ENCODE data around the gene DSG2. TPM values are rescaled to one million over a fixed set of nuclear protein-coding genes. Genes with fewer than 3 reads are reported as not detected.

The DSG2 gene
- total RNA-seq, 1 experiment from 2014 or later: 106 TPM

GRCh38 chr18:31598021-31598805 lies 100.2 kb downstream of the DSG2 start:
- Mint-ChIP-seq H3K27ac (ENCODE audit: low read depth, unreplicated experiment) (no peak overlapping the region), H3K4me3 (ENCODE audit: unreplicated experiment) (no peak overlapping the region), H3K4me1 (ENCODE audit: insufficient read depth, unreplicated experiment) (no peaks in the 10 kb centered on the region), H3K36me3 (ENCODE audit: insufficient read depth, unreplicated experiment) (no peaks in the 10 kb centered on the region), H3K9me3 (ENCODE audit: unreplicated experiment) (no peaks in the 10 kb centered on the region), H3K27me3 (ENCODE audit: insufficient read depth, unreplicated experiment) (no peaks in the 10 kb centered on the region)
- no peak for DNase-seq (ENCODE audit: unreplicated experiment)
- POLR2A ChIA-PET: interaction anchor here (0.6 to 0.8 kb wide), 2 partner anchors 12 to 659 kb away, joined by 3 to 4 read pairs; no protein-coding TSS in a partner anchor
- intact Hi-C loops (cut with micrococcal nuclease): no loop called here
- no TSS peak for BruUV-seq (replicated peaks)
- TF ChIP-seq, protein P1, sequence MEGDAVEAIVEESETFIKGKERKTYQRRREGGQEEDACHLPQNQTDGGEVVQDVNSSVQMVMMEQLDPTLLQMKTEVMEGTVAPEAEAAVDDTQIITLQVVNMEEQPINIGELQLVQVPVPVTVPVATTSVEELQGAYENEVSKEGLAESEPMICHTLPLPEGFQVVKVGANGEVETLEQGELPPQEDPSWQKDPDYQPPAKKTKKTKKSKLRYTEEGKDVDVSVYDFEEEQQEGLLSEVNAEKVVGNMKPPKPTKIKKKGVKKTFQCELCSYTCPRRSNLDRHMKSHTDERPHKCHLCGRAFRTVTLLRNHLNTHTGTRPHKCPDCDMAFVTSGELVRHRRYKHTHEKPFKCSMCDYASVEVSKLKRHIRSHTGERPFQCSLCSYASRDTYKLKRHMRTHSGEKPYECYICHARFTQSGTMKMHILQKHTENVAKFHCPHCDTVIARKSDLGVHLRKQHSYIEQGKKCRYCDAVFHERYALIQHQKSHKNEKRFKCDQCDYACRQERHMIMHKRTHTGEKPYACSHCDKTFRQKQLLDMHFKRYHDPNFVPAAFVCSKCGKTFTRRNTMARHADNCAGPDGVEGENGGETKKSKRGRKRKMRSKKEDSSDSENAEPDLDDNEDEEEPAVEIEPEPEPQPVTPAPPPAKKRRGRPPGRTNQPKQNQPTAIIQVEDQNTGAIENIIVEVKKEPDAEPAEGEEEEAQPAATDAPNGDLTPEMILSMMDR (IDR thresholded peaks at IDR 0.05; ENCODE audit: unreplicated experiment): no peak
- CTCF ChIA-PET: no interaction called here

Other genes starting within 250 kb of the DSG2 start
- gene DSG1, start 180.0 kb upstream of the DSG2 start, total RNA-seq (2022): not detected in 2 replicates
- not detected in 2 replicates for gene DSG4, start 121.4 kb upstream of the DSG2 start, total RNA-seq (2022)
- gene DSG3, start 50.4 kb upstream of the DSG2 start, total RNA-seq (2022): 65.4 and 68.5 TPM in 2 replicates
- not detected in 2 replicates for gene TTR, start 93.7 kb downstream of the DSG2 start, total RNA-seq (2022)
- gene B4GALT6, start 186.4 kb downstream of the DSG2 start, total RNA-seq (2022): 6.0 and 14.5 TPM in 2 replicates

All from MCF 10A (cell line).